AG10803 (cell line): ENCODE data around the gene CATSPERE.

ENCODE experiments used
- DNase-seq: peaks from one replicate; pipeline ENCODE4 v3.0.0; 2010; ENCODE audit warnings: low read depth
- H3K4me3 ChIP-seq: 2 replicates; pipeline ENCODE4 v1.5.1; 2011; ENCODE audit warnings: mild to moderate bottlenecking, low read length, control low read depth
- TF ChIP-seq, protein P1 (sequence below): conservative IDR thresholded peaks from 2 replicates; pipeline ENCODE4 v1.5.1; 2011; ENCODE audit warnings: mild to moderate bottlenecking, low read length, control low read depth, inconsistent platforms

CATSPERE gene

DNA sequence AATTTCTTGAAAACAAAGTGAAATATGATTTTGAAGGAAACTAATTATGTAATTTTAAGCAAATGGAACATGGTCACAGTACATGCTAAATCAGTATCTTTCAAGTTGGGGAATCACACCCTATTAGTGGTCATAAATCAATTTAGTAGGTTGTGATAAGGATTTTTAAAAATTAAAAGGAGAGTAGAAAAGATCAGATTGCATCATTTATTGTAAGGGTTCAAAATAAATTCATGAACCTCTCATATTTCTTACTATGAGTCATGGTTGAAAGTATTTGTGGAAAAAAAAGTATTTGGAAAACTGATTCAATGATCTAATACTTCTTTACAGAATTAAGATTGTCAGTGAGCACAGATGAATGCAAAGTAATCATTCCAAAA lies 24.0 kb upstream of the CATSPERE start:
- peak; percentile 42 for DNase-seq
- no peak overlapping the region for H3K4me3 ChIP-seq

DNA sequence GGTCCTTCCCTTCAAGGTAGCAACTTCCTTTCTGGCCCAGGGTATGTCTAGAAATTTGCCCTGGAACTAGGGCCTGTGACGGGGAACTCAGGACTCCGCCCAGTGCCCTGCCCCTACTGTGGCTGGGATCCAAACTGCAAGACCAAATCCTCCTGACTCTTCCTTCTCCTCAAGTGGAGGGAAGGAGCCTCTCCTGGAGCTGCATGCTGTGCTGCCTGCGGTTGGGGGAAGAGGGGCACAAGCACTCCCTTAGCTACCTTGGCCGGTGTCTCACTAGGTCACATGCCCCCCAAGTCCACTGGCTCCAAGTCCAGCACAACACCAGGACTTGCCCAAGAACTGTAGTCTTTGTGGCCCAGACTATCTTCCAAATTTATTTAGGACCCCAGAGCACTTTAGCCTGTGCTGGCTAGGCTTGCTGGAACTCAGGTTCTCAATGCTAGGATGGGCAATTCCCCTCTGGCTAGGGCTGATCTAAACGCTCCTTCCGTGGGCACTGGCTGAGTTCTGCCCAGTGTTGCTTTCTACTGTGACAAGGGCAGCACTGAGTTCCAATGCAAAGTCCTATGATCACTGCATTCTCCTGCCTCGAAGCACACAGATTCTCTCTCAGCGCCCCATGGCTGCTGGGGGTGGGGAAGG lies 21.6 kb upstream of the CATSPERE start:
- no peak overlapping the region for H3K4me3 ChIP-seq
- TF ChIP-seq, protein P1, sequence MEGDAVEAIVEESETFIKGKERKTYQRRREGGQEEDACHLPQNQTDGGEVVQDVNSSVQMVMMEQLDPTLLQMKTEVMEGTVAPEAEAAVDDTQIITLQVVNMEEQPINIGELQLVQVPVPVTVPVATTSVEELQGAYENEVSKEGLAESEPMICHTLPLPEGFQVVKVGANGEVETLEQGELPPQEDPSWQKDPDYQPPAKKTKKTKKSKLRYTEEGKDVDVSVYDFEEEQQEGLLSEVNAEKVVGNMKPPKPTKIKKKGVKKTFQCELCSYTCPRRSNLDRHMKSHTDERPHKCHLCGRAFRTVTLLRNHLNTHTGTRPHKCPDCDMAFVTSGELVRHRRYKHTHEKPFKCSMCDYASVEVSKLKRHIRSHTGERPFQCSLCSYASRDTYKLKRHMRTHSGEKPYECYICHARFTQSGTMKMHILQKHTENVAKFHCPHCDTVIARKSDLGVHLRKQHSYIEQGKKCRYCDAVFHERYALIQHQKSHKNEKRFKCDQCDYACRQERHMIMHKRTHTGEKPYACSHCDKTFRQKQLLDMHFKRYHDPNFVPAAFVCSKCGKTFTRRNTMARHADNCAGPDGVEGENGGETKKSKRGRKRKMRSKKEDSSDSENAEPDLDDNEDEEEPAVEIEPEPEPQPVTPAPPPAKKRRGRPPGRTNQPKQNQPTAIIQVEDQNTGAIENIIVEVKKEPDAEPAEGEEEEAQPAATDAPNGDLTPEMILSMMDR = no peak
- no peak for DNase-seq

More for the DNA sequence above, 24.0 kb upstream of the CATSPERE start:
- TF ChIP-seq, protein P1 = no peak

DNA sequence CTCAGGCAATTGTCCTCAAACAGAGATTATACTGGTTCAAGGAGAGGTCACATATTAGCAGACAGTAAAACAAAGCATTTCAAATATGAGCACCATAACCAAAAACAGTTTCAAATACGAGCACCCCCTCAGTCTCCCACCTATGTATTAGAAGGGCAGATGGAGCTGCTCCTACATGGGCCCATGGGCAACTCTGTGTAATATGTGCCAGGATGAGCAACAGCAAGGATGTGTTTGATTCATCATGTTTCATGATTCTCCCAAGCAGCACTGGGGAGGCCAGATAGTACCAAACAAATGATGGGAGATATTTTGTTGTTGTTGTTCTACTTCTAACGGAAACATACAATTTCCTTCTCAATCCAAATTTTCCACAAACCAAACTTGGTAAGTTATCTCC lies 18.2 kb upstream of the CATSPERE start:
- no peak for DNase-seq
- TF ChIP-seq, protein P1 = no peak

DNA sequence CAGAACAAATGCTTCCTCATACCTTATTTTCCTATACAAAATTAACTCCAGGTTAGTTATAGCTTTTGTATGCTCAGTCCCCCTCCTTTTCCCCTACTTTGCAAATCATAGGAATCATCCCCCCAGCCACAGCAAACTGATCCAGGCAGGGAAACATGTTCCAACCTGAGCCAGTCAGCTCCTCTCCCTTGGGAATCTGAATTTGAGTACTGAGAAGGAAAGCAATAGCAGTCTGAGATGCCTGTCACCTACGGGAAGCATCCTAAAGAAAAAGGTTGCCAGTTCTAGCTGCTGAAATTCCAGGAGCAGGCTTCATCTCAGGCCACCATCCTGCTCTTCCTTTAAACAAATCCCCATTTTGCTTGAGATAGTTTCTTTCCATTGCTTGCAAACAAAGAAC lies 16.2 kb upstream of the CATSPERE start:
- TF ChIP-seq, protein P1 = no peak
- no peak overlapping the region for H3K4me3 ChIP-seq
- DNase-seq = no peak

More for the DNA sequence above, 18.2 kb upstream of the CATSPERE start:
- no peak overlapping the region for H3K4me3 ChIP-seq

DNA sequence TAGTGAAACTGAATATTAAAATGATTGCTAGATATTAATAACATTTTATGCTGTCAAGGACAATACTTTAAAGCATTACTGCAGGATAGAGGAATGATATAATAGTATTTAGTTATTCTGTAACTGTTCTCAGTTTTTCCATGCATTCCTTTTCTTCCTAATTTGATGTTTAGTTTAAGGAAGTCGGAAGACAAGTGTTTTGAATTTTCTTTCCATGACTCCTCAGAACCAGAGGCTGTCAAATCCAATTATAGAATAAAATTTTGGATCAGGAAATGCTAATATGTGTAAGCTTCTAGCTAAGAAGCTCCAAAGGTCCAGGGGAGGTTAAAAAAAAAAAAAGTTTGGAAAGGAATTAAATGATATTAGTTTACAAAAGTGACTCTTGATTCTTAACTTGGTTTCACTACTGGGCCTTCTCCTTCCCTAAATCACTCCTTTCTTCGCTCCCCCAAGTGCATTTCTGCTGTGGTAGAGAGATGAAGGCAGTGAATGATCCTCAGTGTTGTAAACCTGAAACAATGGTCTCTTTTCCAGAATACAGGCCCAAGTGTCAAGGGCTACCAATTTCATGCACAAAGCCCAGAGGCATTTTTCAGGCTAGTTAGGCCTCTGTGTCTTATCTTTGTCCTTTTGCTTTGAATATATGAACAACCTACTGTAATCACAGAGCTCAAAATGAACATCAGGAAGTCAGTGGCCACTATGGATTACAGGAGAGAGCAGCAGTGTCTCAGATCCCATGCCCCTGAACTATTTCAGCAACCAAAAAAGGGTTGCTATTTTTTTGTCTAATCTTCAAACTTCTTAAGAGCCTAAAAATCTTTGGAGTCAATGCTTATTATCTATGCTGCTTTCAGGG lies 15.5 kb upstream of the CATSPERE start:
- DNase-seq = peak; percentile 49
- peak overlapping the region; percentile 7; the same call in 1 of the 2 replicates for H3K4me3 ChIP-seq
- TF ChIP-seq, protein P1 = no peak

DNA sequence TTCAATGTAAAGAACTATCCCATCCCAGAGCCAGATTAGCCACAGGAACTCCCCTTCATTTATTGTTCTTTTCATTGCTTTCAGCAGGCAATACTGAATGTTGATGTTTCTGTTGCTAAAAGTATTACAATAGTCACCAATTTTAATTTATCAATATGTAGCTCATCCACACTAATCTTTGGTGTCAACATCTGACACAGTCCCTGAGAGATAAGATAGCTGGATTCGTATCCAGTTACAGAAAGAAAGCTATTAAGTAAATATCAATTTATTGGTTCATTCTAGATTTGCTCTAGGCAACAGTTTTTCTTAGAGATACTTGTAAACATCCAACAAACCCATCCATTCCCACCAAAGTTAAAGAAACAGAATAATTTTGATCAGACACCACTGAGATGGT lies 14.0 kb upstream of the CATSPERE start:
- H3K4me3 ChIP-seq = no peak overlapping the region
- DNase-seq = no peak
- TF ChIP-seq, protein P1 = no peak

DNA sequence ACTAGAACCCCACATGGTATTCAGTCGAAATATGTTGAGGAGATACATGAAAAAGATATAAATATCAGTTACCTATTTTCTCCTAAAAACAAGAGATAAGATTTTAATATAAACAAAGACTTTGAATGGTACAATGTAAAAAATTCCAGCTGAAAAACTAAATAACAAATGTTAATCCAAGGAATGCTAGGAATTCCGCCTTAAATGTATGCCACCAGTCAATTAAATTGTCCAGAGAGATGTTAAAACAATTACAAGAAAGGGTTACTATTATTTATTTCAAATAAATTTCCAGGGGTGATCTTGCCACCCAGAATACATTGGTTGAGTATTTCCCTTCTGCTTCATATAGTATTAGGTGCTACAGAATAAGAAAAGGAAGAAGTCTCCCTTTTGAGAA lies 13.5 kb upstream of the CATSPERE start:
- DNase-seq = no peak
- TF ChIP-seq, protein P1 = no peak
- H3K4me3 ChIP-seq = no peak overlapping the region
